C1 segment of cervical spinal cord (tissue), 14 donors: Measurements from ENCODE around the gene RAB3B.
"Not testable (repeated sequence)": the region's sequence is repeated elsewhere in the genome, so short reads cannot be mapped to it uniquely, and the experiment has no call there.

Source experiments
- DNase-seq, 14 donors: peaks; one replicate each; lab custom pipeline; 2025; lab: John Stamatoyannopoulos, UW

Gene RAB3B

GRCh38 chr1:51920130-51920529 lies 70.4 kb downstream of the RAB3B start:
- no peak for DNase-seq

DNA sequence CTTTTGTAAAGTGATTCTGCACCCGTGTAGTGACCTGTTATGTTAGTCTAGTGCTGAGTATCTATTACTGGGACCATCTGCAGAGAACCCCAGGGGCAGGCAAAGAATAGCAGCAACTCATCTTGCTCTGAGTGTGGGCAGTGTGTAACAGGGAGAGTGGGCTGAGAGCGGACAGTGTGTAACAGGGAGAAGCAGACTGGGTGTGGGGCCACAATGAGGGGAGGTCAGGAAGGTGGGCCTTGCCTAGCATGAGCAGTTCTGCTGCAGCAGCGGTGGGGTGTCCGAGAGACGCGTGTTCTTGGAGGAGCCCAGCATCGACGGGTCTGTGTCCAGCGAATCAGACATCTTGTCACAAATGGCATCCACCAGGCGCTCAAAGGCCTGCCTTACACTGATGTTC lies 70.8 kb downstream of the RAB3B start:
- DNase-seq, result no peak

- no peak for DNase-seq
These were observed 73.7 kb downstream of the RAB3B start for GRCh38 chr1:51916587-51917405.

GRCh38 chr1:51915951-51916350 lies 74.5 kb downstream of the RAB3B start:
- peak in 1 of 14 donors; percentile 10 for DNase-seq

GRCh38 chr1:51912881-51913280 lies 77.6 kb downstream of the RAB3B start:
- no peak for DNase-seq

GRCh38 chr1:51910221-51911000 lies 80.1 kb downstream of the RAB3B start:
- no peak for DNase-seq

DNA sequence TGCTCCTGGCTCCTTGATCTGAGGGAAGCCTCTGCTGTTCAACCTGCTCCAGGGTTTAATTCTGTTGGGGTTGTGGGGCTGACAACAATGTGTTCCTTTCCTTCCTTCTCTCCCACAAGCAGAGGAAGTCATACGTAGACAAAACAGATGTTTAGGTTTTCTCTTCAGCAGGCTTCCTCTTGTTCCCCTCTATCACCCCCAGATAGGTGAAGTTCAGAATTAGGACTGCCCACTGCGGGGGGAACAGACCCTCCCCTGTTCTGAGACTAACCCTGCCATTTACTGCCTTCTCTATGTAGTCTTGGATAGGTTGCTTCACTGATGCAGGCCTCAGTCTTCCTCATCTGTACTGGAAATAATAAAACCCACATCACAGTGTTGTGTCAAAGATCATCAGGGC lies 82.0 kb downstream of the RAB3B start:
- no peak for DNase-seq

DNA sequence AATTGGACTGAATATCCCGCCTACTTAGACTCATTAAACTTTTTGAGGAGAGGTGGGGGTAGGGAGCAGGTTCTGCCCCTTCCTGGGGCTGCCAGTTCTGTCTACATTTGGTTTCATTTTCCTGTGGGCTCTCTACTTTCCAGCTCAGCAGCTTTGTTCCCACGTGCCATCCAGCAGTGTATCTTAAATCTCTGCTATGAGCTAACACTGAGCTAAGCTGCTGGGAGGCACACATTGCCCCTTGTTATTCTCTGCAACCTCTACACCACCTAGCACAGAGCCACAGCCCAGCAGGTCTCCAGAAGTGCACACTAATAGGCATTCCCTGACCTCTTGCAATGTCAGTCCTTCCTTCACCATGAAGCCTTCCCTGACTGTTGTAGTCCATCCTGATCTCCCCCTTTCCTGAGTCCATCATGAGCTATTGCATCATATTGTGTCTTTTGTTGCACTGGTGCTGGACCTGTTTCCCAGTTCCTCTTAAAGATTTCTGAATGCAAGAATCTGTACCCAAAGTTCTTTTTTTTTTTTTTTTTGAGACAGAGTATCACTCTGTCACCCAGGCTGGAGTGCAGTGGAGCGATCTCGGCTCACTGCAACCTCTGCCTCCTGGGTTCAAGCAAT lies 83.3 kb downstream of the RAB3B start:
- no peak for DNase-seq

DNA sequence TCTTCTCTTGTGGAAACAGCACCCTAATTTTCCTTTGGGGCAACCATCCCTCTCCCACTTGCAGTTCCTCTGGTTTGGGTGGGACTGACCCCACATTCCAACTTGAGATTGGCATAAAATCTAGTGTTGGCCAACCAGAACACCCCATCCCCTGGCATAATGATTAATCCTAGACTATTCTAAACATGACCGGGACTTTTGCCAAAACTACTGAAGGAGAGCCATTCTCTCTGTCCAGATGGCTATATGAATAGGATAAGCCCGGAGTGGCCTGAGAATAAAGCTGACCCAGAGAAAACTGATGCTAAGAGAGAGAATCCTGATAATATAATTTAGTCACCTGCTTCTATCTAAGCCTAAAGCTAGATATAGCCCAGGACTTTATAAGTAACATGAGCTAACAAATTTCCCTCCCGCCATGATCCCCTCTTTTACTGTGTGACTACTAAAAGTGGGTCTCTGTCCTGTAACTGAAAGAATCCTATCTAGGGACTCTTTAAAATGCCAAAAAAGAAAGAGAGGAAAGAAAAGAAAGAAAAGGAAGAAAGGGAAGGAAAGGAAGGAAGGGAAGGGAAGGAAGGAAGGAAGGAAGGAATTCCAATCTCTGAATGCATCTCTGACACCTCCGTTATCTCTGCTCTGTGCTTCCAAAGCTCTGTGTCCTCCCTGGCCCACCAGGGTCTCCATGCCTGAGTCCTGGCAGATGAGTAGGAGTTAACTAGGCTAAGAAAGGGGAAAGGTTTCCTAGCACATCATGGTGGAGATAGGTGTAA lies 84.0 kb downstream of the RAB3B start:
- peak in 6 of 14 donors; percentile 3 to 38 (median 9) for DNase-seq

DNA sequence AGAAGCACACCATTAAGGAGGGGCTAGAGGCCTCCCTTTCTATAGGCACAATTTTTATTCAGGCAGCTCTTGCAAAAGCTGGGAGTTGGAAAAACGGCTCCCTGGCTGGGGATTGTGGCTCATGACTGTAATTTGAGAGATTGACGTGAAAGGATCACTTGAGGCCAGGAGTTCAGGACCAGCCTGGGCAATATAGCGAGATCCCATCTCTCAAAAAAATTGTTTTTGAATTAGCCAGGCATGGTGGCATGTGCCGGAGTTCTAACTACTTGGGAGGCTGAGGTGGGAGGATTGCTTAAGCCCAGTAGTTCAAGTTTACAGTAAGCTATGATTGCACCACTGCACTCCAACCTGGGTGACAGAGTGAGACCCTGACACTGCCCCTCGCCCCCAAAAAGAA lies 88.0 kb downstream of the RAB3B start:
- DNase-seq, result no peak

DNA sequence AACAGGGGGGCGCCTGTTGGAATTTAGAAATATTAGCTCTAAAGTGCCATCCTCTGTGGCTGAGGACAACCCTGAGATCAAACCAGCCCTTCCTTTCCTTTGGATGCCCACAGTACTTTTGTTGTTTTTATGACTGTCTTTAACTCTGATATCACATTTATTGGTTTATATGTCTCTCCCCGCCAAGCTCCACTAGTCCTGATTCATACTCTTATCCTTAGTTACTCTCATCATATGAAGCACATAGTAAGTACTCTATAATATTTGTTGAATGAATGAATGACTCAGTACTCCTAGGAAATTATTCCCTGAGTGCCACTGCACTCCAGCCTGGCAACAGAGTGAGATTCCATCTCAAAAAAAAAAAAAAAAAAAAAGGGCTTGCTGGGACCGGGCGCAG lies 89.3 kb downstream of the RAB3B start:
- no peak for DNase-seq

DNA sequence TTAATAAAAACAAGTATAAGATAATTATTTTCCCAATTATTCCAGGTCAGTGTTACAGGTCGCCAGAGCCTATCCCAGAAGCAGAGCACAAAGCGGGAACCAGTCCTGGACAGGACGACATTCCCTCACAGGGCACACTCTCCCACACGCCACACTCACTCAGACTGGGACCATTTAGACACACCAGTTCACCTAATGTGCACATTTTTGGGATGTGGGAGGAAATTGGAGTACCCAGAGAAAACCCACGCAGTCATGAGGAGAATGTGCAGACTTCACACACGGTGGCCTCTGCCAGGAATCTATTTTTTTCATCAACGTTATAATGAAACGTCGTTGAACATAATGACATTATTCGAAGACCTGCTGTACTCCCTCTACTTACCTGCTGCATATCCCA lies 91.5 kb downstream of the RAB3B start:
- DNase-seq, result no peak

- no peak for DNase-seq
These were observed 92.3 kb downstream of the RAB3B start for GRCh38 chr1:51898090-51898734.

DNA sequence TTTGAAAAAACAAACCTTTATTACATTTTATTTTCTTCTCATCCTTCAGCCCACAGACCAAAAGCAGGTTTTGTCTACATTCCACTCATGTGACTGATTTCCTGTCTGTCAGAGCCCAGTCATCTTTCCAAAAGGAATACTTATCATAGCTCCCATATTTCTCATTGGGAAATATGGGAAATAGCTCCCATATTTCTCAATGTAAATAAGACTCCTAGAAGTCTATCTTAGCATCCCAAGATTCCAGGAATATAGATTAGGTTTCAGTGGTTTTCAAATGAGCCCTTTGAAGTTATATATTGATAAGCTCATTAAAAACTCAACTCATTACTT lies 92.8 kb downstream of the RAB3B start:
- no peak for DNase-seq

DNA sequence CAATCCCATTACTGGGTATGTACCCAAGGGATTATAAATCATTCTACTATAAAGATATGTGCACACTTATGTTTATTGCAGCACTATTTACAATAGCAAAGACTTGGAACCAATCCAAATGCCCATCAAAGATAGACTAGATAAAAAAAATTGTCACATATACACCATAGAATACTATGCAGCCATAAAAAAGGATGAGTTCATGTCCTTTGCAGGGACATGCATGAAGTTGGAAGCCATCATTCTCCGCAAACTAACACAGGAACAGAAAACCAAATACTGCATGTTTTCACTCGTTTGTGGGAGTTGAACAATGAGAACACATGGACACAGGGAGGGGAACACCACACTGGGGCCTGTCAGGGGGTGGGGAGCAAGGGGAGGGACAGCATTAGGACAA lies 95.8 kb downstream of the RAB3B start:
- not testable (repeated sequence) for DNase-seq

DNA sequence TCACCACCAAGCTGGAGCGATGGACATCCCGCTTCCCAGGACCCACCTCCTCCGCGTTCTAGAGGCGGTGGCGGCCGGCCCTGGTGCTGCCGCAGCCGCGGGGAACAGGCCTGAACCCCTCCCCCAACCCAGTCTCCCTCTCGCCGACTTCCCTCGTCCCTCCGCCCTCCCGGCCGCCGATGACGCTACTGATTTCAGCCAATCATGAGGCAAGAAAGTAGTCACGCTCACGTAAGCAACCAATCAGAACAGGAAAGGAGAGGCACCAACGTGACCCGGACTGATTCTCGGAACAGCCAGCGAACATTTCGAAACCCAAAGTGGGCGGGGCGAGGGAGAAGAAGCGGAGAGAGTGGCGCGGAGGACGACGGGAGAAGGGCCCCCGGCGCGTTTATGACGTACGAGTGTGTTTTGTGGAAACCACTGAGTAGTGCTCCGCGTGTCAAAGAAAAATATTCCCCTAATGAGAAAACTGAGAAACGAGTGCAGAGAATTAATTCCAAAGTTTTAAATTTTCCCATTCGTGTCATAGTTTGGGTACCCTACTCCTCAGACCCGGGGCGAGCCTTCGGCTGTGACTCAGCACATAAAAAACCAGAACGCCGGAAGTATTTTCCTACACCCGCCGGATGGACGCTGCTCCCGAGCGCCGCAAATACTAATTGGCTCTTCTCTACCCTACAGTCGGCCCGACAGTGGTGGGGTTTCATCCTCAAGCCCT lies 111.7 kb downstream of the RAB3B start, which contains the start of gene NRDC:
NRDC (minus strand) TSS at position 112 of the 721 bp plus-strand sequence. CDS start 112 bp downstream, outside the sequence.
- peak; percentile 91 to 100 (median 98) for DNase-seq

GRCh38 chr1:51878308-51878615 lies 112.2 kb downstream of the RAB3B start:
- no peak for DNase-seq

- peak in 5 of 14 donors; percentile 30 to 50 (median 37) for DNase-seq
These were observed 112.8 kb downstream of the RAB3B start for GRCh38 chr1:51877434-51878307.

DNA sequence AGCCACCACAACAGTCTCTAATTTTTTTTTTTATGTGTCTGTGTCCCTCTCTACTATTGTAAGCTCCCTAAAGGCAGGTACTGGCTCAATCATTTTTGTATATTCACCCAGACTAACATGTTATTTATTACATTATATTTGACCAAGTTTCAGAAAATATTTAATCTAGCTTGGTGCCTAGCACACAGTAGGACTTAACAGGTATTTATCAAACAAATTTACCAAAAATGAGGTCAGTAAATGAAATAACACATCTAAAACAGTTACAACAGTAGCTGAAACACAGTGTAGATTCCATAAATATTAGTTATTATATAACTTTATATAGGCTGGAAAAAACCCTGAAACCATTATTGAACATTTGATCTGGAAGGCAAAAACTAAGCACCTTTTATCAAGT lies 114.7 kb downstream of the RAB3B start:
- DNase-seq, result no peak
